GM19239 (cell line): ENCODE results near the gene ATXN1.

ENCODE experiments used
- DNase-seq: peaks from one replicate; pipeline ENCODE4 v3.0.0; 2011; ENCODE audit warnings: low spot score; ENCODE audit not compliant: insufficient read length
- FAIRE-seq: peaks from 2 replicates; lab custom pipeline; 2011; peaks lifted over from hg19 to GRCh38; lab: Jason Lieb, UNC

Gene ATXN1

DNA sequence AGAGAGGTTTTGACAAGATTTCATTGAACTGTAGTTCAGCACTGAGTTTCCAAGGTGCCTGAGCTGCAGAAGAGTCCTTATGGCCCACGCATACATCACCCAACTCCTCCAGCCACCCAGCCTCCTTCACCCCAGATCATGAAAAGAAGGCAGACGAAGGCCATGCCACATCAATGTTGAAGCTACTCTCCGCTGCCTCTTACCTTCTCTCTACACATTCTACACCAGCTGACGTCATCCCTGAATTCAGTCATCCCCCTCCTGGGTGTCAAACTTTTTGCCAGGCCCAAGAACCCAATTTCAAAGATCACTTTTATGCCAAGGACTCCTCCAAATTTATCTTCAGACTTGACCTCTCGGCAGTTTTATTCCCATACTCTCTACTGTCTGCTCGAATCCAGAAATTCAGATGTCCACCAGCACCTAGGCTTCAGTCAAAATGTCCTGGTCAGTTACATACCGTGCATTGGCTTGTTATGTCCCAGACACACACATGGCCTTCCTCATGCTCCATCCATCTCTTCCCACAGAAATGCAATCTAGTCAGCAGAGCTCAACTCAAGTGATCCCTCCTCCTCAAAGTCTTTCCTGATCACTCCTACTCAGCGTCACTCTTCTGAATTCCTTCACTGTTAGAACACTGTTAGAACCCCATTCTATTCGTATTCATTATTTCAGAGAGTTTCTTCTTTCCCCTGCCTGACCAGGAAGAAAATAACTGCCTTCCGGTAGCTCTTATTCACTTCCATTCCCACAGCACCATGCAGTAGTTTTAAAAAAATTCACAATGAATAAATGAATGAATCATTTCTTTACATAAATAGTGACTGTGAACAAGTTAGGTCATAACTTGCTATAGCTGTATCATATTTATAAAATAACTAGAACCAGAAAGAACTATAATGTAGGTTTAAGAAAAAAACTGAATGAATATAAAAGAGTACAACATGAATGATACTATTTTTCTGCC is 11.5 kb downstream of the ATXN1 start:
- FAIRE-seq (no peak), DNase-seq (no peak)

DNA sequence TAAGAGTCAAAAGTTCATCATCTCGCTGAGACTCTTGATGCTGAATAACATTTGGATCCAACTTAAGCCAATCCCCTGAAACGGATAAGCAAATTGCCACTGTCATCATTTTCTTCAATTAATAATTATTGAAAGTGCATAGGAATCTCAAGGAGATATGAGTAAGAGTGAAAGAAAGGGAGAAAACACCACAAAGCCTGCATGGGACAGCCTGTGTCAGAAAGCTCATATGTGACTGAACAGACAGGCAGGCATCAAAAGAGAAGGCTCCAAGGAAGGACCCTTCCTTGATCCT is 13.3 kb downstream of the ATXN1 start:
- FAIRE-seq (no peak), DNase-seq (no peak)

DNA sequence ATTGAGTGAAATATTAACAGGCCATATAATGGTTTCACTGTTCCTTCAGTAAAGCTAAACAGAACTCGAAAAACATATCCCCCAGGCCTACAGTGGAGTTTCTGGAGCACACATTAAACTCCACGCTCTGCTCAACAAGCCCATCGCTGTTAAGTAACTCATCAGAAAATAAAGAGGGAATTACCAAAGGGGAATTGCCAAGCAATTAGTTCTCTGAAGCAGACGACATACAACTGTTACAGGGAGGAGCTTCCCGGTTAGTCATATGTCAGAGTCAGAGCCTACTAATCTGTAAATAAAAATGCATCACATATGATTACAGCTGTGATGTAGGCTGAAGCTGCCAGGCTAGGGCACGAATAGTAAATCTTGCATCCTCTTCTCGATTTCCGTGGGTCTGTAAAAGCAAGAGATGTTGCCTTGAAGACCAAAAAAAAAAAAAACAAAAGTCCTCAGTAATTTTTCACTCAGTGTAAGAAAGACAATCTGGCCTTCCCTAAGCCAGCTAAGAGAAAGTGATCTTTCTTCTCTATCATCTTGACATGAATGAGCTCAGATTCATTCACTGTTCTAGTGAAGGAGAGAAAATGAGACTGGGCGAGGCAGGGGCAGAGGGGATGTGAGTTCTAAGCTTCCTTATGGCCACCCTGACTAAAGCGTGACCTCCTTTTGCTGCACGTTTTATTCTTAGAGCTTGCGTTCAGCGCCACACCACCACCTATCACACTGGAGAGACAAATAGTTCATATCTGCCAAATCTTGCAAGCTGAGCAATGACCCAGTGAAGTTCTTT is 13.8 kb downstream of the ATXN1 start:
- no peak for FAIRE-seq
- DNase-seq, result no peak

DNA sequence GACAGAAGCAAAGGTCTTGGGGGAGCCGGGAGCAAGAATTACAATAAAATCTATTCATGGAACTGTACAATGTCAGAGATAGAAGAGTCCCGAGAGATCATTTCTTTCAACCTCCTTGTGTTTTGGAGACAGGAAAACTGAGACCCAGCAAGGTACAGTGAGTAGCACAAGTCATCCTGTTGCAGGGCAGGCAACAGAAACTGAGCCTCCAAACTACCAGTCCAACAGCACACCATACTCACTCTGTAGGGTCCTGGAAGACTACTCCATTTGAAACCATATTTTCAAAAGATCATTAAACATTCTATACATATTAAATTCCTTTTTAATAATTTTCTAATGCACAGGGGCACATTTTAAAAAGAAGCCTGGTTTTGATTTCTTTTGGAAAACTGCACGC is 14.4 kb downstream of the ATXN1 start:
- no peak for FAIRE-seq

DNA sequence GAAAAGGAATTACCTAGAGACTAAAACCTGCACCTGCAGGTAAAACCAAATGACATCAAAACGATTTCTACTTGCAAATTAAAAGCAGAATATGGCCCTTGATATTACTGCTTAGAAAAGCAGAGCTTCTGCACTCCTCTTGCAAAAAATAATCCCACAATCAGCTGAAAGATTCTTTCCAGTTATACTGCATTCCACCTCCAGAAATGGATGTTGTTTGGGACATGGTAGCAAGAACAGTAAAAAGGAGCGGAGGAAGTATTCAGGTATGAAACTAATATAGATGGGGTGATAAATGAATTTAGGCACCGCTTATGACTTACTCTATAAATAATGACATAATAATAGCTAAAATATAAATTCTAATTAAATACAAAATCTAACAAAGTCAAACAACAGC is 14.9 kb downstream of the ATXN1 start:
- DNase-seq (no peak), FAIRE-seq (no peak)

More for the DNA sequence above, 14.4 kb downstream of the ATXN1 start:
- no peak for DNase-seq

DNA sequence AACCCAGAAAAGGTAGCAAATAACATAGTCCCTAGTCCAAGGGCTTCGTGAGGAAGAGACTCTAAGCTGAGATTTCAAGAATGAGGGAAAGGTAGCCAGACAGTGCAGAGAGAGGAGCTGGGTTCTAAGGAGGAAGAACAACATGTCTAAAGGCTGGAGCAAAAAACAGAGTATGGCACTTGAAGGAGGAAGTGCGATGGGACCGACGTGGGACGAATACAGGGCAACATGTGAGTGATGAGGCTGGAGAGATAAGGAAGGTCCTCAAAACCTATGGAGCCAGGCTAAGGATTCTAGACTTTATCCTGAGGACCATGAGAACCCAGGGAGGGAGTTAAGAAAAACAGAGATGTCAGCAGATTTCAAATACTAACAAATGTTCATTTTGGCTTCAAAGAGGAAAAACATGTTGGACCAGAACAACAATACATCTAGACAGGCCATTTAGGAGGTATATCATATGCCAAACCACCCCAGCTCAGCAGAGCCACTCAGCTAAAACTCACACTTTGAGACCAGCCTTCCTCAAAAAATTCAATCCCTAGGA is 17.5 kb downstream of the ATXN1 start:
- DNase-seq, result no peak
- FAIRE-seq, result no peak

DNA sequence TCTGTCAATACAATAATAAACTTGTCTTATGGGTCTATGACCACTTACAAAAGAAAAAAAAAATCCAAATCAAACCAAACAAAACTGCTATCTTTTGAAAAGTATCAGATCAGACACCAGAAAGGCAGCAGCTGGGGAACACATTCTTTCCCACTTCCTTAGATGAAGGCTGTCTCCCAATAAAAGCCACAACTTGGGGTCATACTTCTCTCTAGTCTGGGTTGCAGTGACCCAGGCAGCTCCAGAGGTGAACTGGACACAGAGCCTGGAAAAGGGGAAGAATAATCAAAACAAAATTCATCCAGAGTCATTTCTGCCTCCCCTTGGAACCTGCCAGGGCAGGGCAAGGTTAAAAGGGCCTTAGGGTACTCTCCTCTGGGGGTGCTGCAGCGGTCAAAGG is 19.1 kb downstream of the ATXN1 start:
- FAIRE-seq, result peak; percentile 42
- no peak for DNase-seq

DNA sequence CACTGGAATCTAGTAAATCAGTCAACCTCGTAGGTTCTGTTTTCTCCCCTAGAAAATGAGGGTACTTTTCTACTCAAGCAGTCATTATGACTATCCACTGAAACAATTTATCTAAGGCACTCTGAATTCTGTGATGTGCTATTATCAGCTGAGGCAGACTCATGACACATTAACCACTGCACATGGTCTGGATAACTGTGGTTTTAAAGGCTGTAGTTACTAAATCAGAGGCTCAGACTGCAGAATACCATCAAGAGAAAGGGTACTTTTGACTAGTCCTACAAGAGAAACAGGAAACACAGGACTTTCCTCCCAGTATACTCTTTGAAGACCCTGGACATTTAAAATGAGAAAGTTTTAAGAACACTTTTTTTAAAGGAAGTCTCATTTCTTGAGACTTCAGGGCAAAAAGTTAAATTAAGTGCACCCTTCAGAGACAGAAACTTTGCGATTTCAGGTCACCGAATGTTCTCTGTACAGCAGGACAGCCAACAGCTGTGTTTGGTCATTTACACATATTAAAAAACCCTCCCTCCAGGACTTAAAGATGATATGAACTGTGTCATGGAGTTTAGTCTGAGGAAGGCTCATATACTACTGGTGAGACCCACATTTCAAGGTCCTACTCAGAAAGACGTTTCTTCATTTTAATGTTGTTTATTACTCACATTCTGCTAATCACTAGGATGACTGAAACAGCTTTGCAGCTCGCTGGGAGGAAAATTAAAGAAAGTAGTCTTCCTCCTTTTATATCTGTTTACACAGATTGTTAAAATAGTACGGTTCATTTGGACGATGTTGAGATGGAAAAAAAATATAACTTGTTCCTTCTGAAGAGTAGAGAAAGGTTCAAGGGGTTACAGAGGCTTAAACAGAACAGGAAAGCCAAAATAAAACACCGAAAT is 19.9 kb downstream of the ATXN1 start:
- DNase-seq (no peak), FAIRE-seq (peak; percentile 42)

DNA sequence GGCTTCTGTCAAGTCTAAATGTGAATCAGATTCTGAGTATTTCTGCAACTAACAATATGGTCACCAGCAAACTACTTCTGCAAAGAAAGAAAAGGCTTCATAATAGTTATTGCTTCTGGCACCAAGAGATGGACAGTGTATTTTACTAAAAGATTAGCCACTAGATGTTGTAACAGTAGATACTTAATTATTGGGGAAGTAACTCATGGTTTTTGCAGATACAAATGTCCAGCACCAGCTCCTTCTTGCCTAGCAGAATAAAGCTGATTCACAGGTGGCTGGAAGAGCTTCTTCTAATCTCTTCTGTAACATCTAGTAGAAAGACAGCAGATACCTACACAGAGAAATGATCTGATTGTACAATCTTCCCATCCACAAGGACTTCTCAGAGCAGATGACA is 21.2 kb downstream of the ATXN1 start:
- DNase-seq, result no peak
- no peak for FAIRE-seq

DNA sequence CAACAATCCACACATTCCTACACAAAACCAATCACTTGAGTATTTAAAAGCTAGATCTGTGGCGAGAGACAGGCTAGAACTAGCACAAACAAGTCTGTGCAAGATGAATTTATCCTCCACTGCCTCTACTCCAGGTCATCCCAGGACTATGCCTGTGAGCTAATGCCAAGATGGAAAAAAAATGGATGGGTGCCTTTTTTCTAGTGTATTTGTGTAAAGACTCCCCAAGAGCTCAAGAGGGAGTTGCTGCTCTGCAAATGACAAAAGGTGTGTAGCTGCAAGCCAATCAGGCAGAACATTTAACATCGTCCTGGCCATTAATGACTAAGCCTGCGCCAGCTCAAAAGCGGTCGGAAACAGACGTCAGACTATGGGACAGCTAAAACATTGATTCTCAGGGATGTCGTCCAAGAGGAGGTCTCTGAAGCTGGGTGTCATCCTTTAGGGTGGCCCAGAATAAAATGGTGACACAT is 21.9 kb downstream of the ATXN1 start:
- DNase-seq, result no peak

DNA sequence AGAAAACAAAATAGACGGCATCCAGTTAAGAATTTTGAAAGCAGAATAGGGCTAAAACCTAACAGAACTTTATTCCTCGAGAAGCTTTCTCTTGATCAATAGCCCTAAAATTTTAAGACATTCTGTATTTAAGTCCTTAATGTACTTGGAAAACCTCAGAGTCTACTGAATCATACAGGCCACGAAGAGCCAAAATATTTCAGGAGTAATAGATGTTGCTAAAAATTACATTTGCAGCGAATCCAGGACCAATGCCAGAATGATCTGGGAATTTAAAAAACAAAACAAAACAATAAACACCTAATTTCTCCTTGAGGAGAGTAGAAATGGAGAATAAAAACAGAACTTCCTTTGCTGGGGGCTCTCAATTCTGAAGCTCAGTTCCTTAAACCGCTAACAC is 23.3 kb downstream of the ATXN1 start:
- FAIRE-seq (no peak), DNase-seq (no peak)

More for the DNA sequence above, 21.9 kb downstream of the ATXN1 start:
- FAIRE-seq, result no peak

DNA sequence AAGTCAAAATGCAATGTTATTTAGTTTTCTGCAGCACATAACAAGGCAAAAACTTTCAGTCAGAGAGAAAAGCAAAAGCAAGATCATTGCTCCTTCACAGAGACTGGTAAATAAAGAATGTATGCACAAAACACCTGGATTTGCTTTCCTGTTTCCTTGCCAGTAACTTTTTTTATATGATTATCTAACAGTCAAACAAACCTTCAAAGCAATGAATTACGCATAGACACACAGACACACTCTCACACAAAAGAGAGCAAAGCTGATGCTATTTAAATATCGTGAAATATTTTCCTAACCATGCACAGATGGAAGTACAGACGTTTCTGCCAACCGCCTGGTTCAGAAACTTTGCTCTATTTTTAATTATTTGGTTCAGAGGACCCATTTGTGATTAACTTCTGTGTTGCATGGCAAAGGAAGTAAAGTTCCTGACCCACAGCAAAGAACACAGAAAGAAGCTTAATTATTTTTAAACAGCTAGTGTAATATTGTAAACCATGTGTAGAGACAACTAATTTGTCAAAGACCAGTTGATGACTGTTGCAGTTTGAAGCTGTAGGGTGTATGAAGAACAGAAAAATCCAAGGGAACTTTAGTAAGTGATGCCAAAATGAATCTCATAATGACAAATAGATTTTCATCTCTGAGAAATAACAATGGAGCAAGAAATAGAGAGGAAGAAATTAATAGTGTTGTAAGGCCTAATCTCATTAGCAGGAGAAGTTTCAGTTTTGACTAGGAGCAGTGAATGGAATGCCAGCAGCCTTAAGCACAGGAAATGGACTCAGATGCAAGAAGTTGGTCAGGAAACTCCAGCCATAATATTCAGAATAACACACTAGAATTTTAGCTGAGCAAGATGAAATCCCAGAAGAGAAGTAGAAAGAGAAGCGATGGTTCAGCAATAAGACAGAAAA is 24.1 kb downstream of the ATXN1 start:
- DNase-seq, result no peak
- FAIRE-seq, result peak; percentile 56

DNA sequence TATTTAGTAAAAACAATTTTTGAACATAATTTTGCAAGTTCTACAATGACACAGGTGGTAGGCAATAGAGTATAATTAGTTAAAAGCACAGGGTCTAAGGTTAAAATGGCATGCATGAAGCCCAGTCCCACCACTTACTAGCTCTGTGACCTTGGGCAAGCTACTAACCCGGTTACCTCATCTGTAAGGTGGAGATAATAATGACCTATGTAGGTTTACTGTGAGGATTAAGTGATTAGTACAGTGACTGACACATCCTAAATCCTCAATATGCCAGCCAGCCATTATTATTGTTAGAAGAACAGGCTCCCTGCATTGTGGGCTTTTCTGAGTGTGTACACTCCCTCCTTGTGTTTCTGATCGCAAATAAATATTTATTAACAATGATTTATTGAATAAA is 26.2 kb downstream of the ATXN1 start:
- DNase-seq (no peak), FAIRE-seq (no peak)

DNA sequence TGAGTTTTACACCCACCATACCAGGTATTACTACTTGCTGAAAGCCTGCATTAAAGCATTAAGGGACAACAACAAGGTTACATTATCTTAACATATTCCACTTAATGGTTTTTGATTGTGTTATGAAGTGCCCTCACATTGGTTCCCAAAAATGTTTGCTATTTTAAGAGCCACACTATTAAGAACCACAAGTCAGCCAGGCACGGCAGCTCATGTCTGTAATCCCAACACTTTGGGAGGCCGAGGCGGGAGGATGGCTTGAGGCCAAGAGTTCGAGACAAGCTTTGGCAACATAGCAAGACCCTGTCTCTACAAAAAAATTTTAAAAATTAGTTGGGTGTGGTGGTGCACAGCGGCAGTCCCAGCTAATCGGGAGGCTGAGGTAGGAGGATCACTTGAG is 28.2 kb downstream of the ATXN1 start:
- FAIRE-seq (no peak), DNase-seq (no peak)

DNA sequence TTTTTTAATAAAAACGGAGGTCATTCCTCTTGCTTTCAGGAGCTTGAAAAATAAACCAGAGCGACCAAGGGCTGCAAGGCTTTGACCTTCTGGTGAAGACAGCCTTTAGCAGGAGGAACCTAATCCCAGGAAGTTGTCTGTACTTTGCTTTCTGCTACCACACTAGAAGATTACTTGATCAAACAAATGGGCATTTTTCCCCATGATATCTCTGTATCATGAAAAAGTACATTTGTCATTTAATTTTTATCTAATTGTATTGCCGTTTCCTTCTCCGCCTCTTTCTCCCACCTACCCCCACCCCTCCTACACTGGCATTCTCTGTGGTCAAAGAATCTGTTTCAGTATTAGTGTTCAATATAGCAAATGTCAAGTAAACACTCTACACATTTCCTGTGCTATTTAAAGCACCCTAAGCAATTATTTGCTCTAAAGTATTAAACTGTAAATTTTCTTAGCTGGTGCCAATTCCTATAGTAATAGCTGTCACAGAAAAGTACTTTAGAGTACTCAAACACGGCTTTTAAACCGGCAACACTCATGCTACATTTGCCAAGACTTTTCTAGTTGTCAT is 29.7 kb downstream of the ATXN1 start:
- FAIRE-seq, result peak; percentile 91
- DNase-seq, result no peak

DNA sequence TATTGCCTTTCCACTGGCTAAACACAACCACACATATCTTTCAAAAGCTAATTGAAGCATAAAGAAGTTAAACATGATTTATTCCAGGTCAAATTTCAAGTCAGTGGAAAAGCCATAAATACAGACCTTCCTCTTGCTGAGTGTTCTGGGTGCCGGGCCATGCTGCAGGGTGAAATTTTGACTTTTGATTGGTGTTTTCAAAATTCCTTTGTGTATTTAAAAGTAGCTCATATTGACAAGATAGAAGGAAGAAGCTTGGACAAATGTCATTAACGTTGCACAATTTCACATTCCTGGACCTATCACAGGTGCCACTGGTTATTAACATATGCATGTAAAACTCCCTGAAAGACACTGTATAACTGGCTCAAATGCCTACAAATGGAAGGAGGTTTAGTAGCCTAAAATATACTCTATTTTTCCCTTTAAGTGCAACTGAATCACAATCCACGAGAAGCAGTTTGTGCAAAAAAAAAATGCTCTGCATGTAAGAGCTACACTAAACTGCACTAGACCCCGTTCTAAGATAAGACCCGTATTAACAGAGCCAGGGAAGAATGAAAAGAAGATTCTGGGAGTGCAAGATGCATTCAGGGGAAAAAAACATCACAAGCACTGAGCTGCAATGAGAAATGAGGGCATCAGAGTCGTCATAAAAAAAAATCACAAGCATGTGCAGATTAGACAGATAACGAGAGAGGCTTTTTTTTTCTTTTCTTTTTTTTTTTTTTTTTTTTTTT is 30.4 kb downstream of the ATXN1 start:
- DNase-seq (no peak), FAIRE-seq (no peak)

DNA sequence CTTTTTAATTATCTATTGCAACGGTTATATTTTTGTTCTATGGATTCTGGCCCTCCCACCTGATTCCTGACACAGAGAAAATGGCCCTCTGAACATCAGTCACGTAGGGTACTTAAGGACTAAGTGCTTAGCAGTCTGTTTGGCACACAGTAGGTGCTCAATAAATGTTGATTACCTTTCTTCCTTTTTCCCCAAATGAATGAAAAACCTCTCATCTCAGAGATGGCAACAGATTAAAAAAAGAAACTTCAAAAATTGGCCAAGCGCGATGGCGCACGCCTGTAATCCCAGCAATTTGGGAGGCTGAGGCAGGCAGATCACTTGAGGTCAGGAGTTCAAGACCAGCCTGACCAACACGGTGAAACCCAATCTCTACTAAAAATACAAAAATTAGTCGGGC is 31.5 kb downstream of the ATXN1 start:
- no peak for FAIRE-seq
- DNase-seq, result no peak

DNA sequence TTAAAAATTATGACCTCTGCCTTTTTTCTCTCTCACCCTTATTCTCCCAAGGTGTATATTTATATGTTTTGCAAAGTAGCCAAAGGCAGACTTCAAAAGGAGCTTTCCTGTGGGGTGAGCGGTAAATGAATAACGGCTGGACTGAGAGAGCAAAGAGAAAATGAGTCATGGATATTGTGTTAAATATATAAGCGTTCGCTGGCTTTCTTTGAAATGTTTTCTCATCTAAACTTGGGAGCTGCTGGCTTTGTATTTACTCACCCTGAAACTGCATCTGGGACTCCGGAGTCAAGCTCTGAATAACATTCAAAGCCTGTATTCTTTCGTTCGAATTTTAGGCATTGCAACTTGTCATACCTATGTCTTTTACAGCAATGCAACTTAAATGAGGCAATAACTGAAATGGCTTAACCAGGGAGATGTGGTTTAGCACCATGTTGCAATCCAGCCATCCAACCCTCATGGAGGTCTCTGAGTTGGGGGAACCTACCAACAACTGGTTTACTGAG is 32.0 kb downstream of the ATXN1 start:
- FAIRE-seq, result no peak
- DNase-seq, result no peak
